ENCODE measurements around the gene PSME3IP1.

DNA sequence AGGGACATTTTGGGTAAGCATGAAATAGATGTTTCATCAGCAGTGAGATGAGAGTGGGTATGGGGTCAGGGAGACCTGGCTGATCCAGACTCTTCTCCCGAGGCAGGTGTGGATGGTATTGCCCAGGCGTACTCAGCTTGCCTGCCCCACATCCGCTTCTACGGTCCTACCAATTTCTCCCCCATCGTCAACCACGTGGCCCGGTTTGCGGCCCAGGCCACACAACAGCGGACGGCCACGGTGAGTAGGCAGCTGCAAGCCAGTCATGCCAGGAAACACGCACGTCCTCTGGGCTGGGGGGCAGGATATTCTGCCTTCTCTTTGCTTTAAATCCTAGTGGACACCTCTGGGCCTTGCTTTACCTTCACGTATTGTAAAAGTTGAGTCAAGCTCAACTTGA, 48.8 kb downstream of the PSME3IP1 start:
- TF ChIP-seq, protein P1, sequence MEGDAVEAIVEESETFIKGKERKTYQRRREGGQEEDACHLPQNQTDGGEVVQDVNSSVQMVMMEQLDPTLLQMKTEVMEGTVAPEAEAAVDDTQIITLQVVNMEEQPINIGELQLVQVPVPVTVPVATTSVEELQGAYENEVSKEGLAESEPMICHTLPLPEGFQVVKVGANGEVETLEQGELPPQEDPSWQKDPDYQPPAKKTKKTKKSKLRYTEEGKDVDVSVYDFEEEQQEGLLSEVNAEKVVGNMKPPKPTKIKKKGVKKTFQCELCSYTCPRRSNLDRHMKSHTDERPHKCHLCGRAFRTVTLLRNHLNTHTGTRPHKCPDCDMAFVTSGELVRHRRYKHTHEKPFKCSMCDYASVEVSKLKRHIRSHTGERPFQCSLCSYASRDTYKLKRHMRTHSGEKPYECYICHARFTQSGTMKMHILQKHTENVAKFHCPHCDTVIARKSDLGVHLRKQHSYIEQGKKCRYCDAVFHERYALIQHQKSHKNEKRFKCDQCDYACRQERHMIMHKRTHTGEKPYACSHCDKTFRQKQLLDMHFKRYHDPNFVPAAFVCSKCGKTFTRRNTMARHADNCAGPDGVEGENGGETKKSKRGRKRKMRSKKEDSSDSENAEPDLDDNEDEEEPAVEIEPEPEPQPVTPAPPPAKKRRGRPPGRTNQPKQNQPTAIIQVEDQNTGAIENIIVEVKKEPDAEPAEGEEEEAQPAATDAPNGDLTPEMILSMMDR (IDR thresholded peaks at IDR 0.05): no peak
- no peak for TF ChIP-seq POLR2A (IDR thresholded peaks at IDR 0.05)
